HepG2 (cell line): Measurements from ENCODE around the gene ZCCHC10. TPM values are rescaled to one million over a fixed set of nuclear protein-coding genes. Genes with fewer than 3 reads are reported as not detected.

ENCODE experiments used
- ADNP ChIP-seq: sonication (generic); formaldehyde crosslinking; IDR thresholded peaks from 2 replicates; pipeline ENCODE4 v1.4.0; 2020; ENCODE audit warnings: missing genetic modification reagents
- AGO2 ChIP-seq: fragments of 200-400 bp; formaldehyde crosslinking; optimal IDR thresholded peaks from 2 replicates; pipeline ENCODE3; 2017; ENCODE audit warnings: mild to moderate bottlenecking, low read depth, low read length, moderate library complexity
- CC2D1A ChIP-seq: sonication (generic); formaldehyde crosslinking; IDR thresholded peaks from 2 replicates; pipeline ENCODE4 v1.8.1; 2023; ENCODE audit warnings: mild to moderate bottlenecking, missing genetic modification reagents
- CEBPB ChIP-seq: IDR thresholded peaks from 2 replicates; pipeline ENCODE4 v1.6.1; 2011; ENCODE audit warnings: low read depth, low read length, improper control_type of control experiment, borderline replicate concordance
- KAT7 ChIP-seq: IDR thresholded peaks from 2 replicates; pipeline ENCODE4 v1.6.1; 2018; ENCODE audit warnings: borderline replicate concordance, missing compliant biosample characterization
- KAT8 ChIP-seq: IDR thresholded peaks from 2 replicates; pipeline ENCODE4 v1.6.1; 2016; ENCODE audit warnings: missing genetic modification reagents, missing compliant biosample characterization
- RFXAP ChIP-seq: sonication (generic); formaldehyde crosslinking; IDR thresholded peaks from 2 replicates; pipeline ENCODE4 v1.4.0; 2020; ENCODE audit warnings: missing genetic modification reagents, borderline replicate concordance
- SNAPC4 ChIP-seq: sonication (generic); formaldehyde crosslinking; IDR thresholded peaks from 2 replicates; pipeline ENCODE4 v1.4.0; 2020; ENCODE audit warnings: mild to moderate bottlenecking, missing genetic modification reagents
- TBL1XR1 ChIP-seq: fragments of 150-350 bp; IDR thresholded peaks from 2 replicates; pipeline ENCODE4 v1.6.1; 2014; ENCODE audit warnings: borderline replicate concordance, low read length; ENCODE audit not compliant: partially characterized antibody
- TFDP1 ChIP-seq: IDR thresholded peaks from 2 replicates; pipeline ENCODE4 v1.6.1; 2016; ENCODE audit warnings: missing compliant biosample characterization, missing genetic modification reagents, borderline replicate concordance
- UBTF ChIP-seq: sonication (generic); formaldehyde crosslinking; IDR thresholded peaks from 2 replicates; pipeline ENCODE4 v1.4.0; 2020; ENCODE audit warnings: mild to moderate bottlenecking, missing genetic modification reagents
- ZBTB21 ChIP-seq: sonication (generic); formaldehyde crosslinking; IDR thresholded peaks from 2 replicates; pipeline ENCODE4 v1.4.0; 2020; ENCODE audit warnings: missing genetic modification reagents
- ZNF501 ChIP-seq: sonication (generic); formaldehyde crosslinking; IDR thresholded peaks from 2 replicates; pipeline ENCODE4 v1.5.1; 2020; ENCODE audit warnings: mild to moderate bottlenecking, moderate library complexity, missing genetic modification reagents
- ZNF556 ChIP-seq: sonication (generic); formaldehyde crosslinking; IDR thresholded peaks from 2 replicates; pipeline ENCODE4 v1.4.0; 2020; ENCODE audit warnings: mild to moderate bottlenecking, missing genetic modification reagents, borderline replicate concordance
- ZNF75D ChIP-seq: sonication (generic); formaldehyde crosslinking; IDR thresholded peaks from 2 replicates; pipeline ENCODE4 v1.8.1; 2023; ENCODE audit warnings: missing genetic modification reagents, mild to moderate bottlenecking, borderline replicate concordance
- ZNF782 ChIP-seq: sonication (generic); formaldehyde crosslinking; IDR thresholded peaks from 2 replicates; pipeline ENCODE4 v1.4.0; 2020; ENCODE audit warnings: missing genetic modification reagents, mild to moderate bottlenecking, borderline replicate concordance
- ZNF788 ChIP-seq: sonication (generic); formaldehyde crosslinking; IDR thresholded peaks from 2 replicates; pipeline ENCODE4 v1.5.0; 2020; ENCODE audit warnings: mild to moderate bottlenecking, missing genetic modification reagents, borderline replicate concordance
- ZSCAN31 ChIP-seq: sonication (generic); formaldehyde crosslinking; IDR thresholded peaks from 2 replicates; pipeline ENCODE4 v1.5.0; 2020; ENCODE audit warnings: low read depth, mild to moderate bottlenecking, missing genetic modification reagents
- polyA plus RNA-seq, 8 experiments: library from polyadenylated mRNA; depleted of rRNA in 3 of 8; stranded (reverse) in 7 of 8; unstranded in 1 of 8; fragments of >200 nt; fragmentation: Illumina TruSeq in 4 of 8; extraction: Trizol in 4 of 8; gene quantifications; 2 replicates each; pipeline versions ENCODE4 v1.2.1 to v1.2.3, GENCODE V29; 2011 to 2016; ENCODE audit warnings: low read depth in 4 of 8, missing spikeins in 1 of 8, mixed read lengths in 1 of 8; ENCODE audit not compliant: insufficient read depth in 1 of 8
- total RNA-seq, 5 experiments: library from RNA; depleted of rRNA; stranded (reverse); fragments of >200 nt; fragmentation: Illumina TruSeq; extraction: Trizol; gene quantifications; 2 replicates each; pipeline ENCODE4 v1.2.3, GENCODE V29; 2016; ENCODE audit warnings: low read depth in 1 of 5
- TF ChIP-seq, protein P1 (sequence below): sonication (generic); formaldehyde crosslinking; IDR thresholded peaks from 2 replicates; pipeline ENCODE4 v1.4.0; 2020; ENCODE audit warnings: missing genetic modification reagents, low read depth, mild to moderate bottlenecking, borderline replicate concordance

Gene ZCCHC10
- total and polyA plus RNA-seq, 2 of the 13 experiments (the other 11 are each of a cell fraction or from before 2014, with no cell fraction given): 40.7 to 48.2 TPM

DNA sequence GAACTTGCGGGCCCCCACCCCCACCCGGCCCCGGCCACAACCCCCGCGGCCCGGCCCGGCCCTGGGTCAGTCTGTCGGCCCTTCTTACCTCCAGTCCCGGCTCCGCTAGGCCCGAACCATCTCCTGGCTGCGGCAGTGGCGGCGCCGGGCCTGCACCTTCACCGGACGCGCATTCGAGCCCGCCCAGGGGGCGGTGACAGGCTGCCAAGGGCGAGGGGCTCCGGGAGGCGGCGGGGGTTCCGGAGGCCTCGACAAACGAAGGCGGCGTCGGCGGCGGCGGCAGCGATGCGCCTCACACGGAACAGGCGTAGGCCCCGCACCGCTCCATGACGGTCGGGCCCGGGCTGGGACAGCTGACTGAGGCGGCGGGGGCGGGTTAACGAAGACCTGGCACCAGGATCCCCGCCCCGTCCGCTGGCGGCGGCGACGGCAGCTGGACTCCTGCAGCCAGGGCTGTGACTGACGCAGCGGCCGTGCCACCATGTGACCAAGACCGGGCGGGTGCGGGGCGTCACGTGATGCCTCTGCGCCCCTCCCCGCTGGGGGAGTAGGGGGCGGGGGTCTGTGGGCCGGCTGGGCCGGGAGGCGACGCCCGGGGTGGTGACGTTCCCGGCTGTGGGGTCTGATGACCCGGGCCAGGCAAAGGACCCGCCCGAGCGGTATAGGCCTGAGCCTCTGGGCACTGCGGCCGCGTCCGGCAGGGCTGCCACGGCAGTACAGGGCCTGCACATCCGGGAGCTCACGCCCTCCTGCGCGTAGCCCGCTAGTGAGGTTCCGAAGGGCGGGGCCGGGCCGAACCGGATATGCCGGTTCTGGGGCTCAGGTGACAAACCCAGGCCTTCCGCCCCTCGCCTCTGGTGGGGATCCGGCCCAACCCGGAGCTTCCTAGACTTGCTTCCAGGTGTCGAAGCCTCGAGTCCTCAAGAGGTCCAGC, 62.9 kb downstream of the ZCCHC10 start, which contains the start of gene AFF4 (continued):
- TF ChIP-seq UBTF (peak; percentile 96), ZBTB21 (CRISPR knock-in tag) (no peak), ZNF75D (CRISPR knock-in tag) (no peak), CEBPB (no peak), ADNP (CRISPR knock-in tag) (0 out of 2 replicates have a peak, but pooled peaks have one; percentile 13), ZNF556 (CRISPR knock-in tag) (0 out of 2 replicates have a peak, but pooled peaks have one; percentile 29), KAT8 (CRISPR knock-in tag) (peak; percentile 93), ZSCAN31 (peak; percentile 72), ZNF782 (CRISPR knock-in tag) (no peak; the same call in 1 of the 2 replicates), RFXAP (CRISPR knock-in tag) (peak; percentile 77), TFDP1 (CRISPR knock-in tag) (peak; percentile 72; the same call in 1 of the 2 replicates), ZNF788 (peak; percentile 89), KAT7 (CRISPR knock-in tag) (peak; percentile 85; the same call in 1 of the 2 replicates), TBL1XR1 (peak; percentile 66), SNAPC4 (CRISPR knock-in tag) (peak; percentile 85; the same call in 1 of the 2 replicates), AGO2 (peak; percentile 84), ZNF501 (CRISPR knock-in tag) (peak; percentile 99), CC2D1A (CRISPR knock-in tag) (no peak)
- TF ChIP-seq, protein P1, sequence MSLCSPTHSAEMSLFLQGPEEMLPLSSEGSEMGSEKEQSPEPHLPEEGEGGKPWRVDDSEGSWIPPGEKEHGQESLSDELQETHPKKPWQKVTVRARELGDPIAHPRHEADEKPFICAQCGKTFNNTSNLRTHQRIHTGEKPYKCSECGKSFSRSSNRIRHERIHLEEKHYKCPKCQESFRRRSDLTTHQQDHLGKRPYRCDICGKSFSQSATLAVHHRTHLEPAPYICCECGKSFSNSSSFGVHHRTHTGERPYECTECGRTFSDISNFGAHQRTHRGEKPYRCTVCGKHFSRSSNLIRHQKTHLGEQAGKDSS (CRISPR knock-in tag): no peak
